HG03571 (cell line): Measurements from ENCODE around the gene LRCH4.

Source experiments
- ATAC-seq: cut with Tn5 transposase; IDR thresholded peaks from one replicate; pipeline ENCODE4 v1.9.1; 2021; ENCODE audit not compliant: unreplicated experiment

The LRCH4 gene

GRCh38 chr7:100585511-100586265 lies at the start of gene LRCH4:
LRCH4 (minus strand) TSS chr7:100586129; CDS start chr7:100586100, 29 bp downstream.
- peak; percentile 13 for ATAC-seq

DNA sequence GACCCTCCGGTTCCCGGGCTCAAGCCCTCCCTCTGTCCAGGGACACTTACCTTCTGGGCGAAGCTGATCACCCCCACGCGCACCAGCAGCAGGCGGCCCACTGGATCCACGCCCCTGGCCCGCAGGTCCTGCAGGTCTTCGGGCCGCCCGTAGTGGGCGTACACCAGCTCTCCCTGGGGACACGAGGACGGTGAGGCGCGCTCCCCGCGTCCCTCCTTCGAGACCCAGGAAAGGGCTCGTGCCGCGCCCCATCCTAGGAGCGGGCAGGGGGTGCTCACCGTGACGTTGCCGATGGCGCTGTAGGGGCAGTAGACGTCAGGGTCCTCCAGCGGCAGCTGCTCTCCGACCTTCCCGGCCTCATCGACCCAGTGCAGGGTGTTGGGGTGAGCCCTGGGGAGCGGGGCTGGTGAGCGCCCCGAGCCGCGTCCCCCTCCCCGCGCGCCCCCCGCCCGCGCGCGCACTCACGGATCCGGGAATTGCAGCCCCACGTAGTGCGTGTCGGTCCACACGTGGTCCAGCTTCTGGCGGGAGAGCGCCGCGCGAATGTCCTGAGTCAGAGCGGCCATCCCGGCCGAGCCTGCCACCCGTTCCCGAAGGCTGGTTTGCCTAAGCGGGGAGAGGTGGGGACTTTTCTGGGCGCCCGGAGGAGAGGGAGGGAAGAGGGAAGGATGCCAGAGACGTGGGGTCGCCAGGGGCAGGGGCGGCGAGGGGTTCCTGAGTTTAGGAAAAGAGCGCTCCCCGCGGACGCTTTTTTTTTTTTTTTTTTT lies 47.2 kb upstream of the LRCH4 start:
- ATAC-seq = peak; percentile 58

DNA sequence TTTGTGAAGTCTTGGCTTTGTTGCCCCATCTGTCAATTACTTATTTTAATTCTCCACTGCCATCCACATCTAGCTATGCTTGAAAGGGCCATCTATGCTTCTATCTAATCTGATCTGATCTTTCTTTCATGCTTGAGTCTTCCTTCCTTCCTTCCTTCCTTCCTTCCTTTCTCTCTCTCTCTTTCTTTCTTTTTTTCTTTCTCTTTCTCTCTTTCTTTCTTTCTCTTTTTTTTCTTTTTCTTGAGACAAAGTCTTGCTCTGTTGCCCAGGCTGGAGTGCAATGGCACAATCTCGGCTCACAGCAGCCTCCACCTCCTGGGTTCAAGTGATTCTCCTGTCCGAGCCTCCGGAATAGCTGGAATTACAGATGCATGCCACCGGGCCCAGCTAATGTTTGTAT lies 44.1 kb upstream of the LRCH4 start:
- ATAC-seq = no peak

DNA sequence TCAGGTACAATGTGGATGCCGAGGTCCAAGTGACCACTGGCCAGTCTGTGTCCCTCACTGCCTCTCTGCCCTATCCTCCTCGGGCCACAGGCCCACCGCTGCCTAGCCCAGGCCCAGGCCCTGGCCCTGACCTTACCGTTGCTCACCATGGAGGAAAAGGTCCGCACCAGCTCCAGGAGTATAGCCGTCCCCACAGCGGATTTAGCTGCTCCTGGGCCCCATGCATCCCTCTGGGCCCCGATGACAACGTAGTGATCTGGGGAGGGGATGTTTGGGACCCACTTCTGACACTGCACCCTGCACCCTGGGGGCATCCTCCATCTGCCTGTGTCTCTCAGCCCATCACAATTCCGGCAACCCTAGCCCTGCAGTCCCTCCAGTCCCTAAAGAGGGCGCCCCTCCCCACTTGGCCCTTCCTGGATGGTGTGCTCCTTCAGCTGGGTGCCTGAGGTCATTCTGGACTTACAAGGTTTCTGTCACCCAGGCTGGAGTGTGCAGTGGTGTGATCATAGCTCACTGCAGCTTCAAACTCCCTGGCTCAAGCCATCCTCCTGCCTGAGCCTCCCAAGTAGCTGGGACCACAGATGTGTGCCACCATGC lies 43.3 kb upstream of the LRCH4 start:
- ATAC-seq = no peak

DNA sequence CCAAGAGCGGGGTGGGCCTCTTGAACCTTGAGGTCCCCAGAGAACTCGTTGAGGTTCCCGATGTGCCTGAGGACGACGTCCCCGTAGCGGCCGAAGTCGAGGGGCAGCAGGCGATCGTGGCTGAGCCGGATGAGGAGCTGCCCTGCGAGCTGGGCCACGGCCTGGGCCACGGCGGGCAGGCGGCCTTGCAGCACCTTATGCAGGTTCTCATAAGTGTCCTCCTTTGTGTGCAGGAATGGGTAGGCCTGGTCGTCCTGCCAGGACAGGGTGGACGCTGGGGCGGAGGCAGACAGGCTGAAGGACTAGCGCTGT lies 41.3 kb upstream of the LRCH4 start:
- no peak for ATAC-seq

DNA sequence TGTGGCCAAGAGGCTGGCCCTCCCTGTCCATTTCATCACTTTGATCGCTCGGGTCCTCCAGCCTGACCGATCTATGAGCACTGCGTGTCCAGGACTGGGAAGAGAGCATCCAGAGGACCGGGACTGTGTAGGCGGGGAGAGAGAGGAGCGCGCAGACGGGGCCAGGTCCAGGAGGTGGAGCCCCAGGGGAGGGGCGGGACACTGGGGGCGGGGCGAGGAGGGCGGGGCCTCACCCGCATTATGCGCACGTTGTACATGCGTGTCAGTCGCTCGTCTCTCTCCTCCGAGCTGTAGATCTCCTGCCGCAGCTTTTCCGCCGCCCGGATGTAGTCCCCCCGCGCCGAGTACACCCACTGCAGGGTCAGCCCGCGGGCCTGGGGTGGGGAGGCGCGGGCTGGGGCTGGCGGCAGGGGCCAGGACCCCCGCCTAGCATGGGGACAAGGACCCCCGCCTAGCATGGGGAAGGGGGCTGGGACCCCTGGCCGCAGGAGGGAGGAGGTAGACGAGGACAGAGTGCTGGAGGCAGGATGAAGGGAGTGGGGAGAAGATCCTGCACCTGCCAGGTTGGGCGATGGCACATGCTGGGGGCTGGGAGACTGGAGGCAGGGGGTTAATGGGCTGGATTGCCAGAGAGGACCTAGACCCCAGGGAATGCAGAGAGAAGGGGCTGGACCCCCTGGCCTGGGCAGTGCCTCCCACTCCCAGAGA lies 40.8 kb upstream of the LRCH4 start:
- ATAC-seq = peak; percentile 79

GRCh38 chr7:100626055-100626454 lies 40.1 kb upstream of the LRCH4 start:
- ATAC-seq = no peak

- no peak for ATAC-seq
Observed at GRCh38 chr7:100623951-100624824, 38.3 kb upstream of the LRCH4 start.

DNA sequence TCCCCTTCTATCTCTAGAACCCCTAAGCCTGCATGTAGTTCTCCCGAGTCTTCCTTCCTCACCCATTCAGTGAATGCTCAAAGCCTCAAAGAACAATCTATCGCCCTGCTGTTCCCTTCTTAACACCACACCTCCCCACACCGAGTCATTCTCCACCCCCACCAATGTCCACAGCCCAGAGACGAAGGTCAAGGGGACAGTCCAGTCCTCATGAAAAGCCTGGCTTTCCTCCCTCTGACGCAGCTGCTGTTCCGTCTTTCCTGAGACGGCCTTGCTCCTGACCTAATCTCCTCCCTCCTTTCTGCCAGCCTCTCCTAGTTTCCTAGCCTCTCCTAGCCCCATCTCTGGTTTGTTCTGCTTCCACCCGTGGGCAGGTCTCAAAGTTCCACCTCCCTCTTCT lies 35.6 kb upstream of the LRCH4 start:
- no peak for ATAC-seq

DNA sequence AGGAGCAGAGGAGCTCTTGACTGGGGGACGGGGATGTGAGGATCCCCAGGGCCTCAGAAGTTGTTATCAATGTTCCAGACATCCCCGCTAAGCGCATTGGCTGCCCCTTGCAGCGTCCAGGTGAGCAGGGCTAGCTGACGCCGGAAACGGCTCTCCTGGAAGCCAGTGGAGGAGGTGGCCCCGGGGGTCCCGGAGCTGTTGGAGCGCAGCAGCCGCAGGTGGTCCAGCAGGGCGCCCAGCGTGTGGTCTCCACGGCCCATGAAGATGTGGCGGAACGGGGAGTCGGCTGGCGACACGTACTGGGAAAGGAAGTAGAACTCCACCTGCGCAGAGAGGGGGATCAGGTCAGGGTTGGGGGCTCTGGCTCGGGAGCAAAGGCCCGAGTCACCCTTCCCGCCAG lies 34.9 kb upstream of the LRCH4 start:
- no peak for ATAC-seq

DNA sequence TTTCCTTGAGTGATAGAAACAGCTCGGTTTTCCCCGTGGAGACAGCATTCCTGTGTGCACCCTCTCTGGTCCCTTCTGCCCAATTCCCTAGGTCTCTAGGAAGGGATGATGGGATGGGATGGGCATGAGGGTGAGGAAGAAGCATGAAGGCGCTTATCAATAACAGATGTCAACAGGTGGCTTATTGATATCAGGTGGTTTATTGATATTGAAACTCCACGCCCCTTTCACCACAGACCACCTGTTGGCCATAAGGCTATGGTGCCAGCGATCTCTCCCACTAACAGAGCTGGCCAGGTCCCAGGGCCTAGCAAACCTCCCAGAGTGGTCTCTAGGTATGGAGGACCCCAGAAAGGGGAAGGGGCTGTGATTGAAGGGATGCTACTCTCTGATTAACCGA lies 34.3 kb upstream of the LRCH4 start:
- ATAC-seq = no peak

DNA sequence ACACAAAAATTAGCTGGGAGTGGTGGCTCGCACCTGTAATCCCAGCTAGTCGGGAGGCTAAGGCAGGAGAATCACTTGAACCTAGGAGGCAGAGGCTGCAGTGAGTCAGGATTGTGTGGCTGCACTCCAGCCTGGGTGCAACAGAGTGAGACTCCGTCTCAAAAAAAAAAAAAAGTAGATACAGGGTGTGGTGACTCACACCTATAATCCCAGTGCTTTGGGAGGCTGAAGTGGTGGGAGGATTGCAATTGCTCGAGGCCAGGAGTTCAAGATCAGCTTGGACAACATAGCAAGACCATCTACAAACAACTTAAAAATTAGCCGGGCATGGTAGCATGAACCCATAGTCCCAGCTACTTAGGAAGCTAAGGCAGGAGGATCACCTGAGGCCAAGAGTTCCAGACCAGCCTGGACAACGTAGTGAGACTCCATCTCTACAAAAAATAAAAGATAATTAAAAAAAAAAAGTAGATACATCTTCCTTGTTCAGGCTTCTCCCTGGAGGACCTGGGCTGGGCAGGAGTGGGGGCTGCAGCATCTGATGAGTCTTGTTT lies 28.5 kb upstream of the LRCH4 start:
- ATAC-seq = no peak

- no peak for ATAC-seq
Observed at GRCh38 chr7:100613412-100614175, 27.7 kb upstream of the LRCH4 start.

DNA sequence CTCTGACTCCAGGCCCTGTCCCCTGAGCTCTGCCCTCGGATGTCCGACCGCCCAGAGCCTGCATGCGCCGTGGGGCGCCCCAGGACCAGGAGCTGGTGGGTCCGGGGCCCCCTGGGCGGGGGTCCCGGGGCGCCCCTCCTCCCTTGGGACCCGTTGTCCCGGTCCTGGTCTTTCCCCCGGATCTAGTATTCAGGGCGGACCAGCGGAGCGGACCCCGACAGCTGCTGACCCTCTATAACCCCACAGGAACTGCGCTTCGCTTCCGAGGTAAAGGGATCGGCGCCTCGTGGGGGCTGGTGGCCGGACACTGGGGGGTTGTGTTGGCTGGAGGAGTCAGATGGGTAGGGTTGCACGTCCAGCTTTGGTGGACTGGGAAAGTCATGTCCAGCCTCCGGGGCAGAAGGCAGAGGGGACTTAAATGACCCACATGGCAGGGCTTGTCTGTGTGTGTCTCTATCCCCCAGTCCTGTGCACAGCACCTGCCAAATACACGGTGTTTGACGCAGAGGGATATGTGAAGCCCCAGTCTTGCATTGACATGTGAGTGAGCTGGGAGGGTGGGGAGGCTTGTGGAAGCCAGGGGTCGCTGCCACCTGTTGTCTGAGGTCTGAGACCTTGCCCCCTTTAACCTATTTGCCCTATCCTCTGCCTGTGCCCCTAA lies 26.9 kb upstream of the LRCH4 start:
- ATAC-seq = no peak

GRCh38 chr7:100611983-100612729 lies 26.2 kb upstream of the LRCH4 start, which contains the start of gene MOSPD3:
MOSPD3 (plus strand) TSS chr7:100612540; CDS start chr7:100612792, 252 bp downstream.
- peak; percentile 91 for ATAC-seq

GRCh38 chr7:100609958-100610357 lies 24.0 kb upstream of the LRCH4 start:
- no peak for ATAC-seq

GRCh38 chr7:100607111-100607510 lies 21.2 kb upstream of the LRCH4 start:
- no peak for ATAC-seq

GRCh38 chr7:100606313-100606712 lies 20.4 kb upstream of the LRCH4 start:
- no peak for ATAC-seq
